ENCODE measurements around the gene APOA5. TPM values are rescaled to one million over a fixed set of nuclear protein-coding genes. Genes with fewer than 3 reads are reported as not detected.

APOA5 gene
- total and polyA plus RNA-seq, 9 of the 15 experiments (the other 6 are each of a cell fraction or from before 2014, with no cell fraction given) = not detected

DNA sequence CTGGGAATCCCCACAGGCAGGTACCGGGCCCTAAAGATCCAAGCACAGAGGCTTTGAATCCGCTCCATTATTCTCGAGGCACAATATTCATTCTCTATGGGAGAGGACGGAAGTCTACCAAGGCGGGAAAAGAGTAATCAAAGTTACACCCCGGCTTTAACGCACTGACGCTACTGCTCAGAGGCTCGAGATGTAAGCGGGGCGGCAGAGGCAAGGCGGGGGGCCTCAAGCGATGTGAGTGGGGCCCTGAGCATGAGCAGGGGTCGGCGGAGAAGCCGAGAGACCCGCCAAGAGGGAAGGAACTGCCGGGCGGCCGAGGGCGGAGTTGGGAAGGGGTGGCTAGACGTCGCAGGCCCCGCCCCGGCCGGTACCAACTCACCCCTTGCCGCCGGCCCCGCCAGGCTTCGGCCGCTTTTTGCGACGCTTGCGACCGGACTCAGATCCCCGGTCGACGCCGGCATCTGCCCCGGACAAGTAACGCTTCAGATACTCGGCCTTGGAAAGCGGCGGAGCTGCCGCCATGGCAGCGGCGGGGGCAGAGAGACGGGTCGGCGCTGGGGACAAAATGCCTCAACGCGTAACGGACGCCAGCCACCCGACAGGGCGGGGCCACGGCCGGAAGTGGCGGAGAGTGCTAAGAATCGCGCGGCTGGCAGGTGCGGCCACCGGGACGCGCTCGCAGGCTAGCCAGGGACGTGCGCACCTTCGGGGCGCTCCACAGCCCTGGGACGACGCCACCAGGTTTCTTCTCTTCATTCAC, 19.1 kb downstream of the APOA5 start, which contains the start of gene BUD13 (continued):
- TF ChIP-seq, protein P1, sequence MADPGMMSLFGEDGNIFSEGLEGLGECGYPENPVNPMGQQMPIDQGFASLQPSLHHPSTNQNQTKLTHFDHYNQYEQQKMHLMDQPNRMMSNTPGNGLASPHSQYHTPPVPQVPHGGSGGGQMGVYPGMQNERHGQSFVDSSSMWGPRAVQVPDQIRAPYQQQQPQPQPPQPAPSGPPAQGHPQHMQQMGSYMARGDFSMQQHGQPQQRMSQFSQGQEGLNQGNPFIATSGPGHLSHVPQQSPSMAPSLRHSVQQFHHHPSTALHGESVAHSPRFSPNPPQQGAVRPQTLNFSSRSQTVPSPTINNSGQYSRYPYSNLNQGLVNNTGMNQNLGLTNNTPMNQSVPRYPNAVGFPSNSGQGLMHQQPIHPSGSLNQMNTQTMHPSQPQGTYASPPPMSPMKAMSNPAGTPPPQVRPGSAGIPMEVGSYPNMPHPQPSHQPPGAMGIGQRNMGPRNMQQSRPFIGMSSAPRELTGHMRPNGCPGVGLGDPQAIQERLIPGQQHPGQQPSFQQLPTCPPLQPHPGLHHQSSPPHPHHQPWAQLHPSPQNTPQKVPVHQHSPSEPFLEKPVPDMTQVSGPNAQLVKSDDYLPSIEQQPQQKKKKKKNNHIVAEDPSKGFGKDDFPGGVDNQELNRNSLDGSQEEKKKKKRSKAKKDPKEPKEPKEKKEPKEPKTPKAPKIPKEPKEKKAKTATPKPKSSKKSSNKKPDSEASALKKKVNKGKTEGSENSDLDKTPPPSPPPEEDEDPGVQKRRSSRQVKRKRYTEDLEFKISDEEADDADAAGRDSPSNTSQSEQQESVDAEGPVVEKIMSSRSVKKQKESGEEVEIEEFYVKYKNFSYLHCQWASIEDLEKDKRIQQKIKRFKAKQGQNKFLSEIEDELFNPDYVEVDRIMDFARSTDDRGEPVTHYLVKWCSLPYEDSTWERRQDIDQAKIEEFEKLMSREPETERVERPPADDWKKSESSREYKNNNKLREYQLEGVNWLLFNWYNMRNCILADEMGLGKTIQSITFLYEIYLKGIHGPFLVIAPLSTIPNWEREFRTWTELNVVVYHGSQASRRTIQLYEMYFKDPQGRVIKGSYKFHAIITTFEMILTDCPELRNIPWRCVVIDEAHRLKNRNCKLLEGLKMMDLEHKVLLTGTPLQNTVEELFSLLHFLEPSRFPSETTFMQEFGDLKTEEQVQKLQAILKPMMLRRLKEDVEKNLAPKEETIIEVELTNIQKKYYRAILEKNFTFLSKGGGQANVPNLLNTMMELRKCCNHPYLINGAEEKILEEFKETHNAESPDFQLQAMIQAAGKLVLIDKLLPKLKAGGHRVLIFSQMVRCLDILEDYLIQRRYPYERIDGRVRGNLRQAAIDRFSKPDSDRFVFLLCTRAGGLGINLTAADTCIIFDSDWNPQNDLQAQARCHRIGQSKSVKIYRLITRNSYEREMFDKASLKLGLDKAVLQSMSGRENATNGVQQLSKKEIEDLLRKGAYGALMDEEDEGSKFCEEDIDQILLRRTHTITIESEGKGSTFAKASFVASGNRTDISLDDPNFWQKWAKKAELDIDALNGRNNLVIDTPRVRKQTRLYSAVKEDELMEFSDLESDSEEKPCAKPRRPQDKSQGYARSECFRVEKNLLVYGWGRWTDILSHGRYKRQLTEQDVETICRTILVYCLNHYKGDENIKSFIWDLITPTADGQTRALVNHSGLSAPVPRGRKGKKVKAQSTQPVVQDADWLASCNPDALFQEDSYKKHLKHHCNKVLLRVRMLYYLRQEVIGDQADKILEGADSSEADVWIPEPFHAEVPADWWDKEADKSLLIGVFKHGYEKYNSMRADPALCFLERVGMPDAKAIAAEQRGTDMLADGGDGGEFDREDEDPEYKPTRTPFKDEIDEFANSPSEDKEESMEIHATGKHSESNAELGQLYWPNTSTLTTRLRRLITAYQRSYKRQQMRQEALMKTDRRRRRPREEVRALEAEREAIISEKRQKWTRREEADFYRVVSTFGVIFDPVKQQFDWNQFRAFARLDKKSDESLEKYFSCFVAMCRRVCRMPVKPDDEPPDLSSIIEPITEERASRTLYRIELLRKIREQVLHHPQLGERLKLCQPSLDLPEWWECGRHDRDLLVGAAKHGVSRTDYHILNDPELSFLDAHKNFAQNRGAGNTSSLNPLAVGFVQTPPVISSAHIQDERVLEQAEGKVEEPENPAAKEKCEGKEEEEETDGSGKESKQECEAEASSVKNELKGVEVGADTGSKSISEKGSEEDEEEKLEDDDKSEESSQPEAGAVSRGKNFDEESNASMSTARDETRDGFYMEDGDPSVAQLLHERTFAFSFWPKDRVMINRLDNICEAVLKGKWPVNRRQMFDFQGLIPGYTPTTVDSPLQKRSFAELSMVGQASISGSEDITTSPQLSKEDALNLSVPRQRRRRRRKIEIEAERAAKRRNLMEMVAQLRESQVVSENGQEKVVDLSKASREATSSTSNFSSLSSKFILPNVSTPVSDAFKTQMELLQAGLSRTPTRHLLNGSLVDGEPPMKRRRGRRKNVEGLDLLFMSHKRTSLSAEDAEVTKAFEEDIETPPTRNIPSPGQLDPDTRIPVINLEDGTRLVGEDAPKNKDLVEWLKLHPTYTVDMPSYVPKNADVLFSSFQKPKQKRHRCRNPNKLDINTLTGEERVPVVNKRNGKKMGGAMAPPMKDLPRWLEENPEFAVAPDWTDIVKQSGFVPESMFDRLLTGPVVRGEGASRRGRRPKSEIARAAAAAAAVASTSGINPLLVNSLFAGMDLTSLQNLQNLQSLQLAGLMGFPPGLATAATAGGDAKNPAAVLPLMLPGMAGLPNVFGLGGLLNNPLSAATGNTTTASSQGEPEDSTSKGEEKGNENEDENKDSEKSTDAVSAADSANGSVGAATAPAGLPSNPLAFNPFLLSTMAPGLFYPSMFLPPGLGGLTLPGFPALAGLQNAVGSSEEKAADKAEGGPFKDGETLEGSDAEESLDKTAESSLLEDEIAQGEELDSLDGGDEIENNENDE (IDR thresholded peaks at IDR 0.05; ENCODE audit: low read depth, low read length) = no peak
- TF ChIP-seq ZNF347 (CRISPR knock-in tag; IDR thresholded peaks at IDR 0.05; ENCODE audit: low read depth) (no peak), ZFX (CRISPR knock-in tag; IDR thresholded peaks at IDR 0.05) (peak; percentile 82), OTX1 (CRISPR knock-in tag; IDR thresholded peaks at IDR 0.05) (no peak), KAT8 (IDR thresholded peaks at IDR 0.05; ENCODE audit: low read depth) (no peak), CCNT2 (IDR thresholded peaks at IDR 0.05; ENCODE audit: borderline replicate concordance, extremely low read depth, insufficient read length, low read depth, low read length) (peak; percentile 89), GTF3C2 (IDR thresholded peaks at IDR 0.05; ENCODE audit: borderline replicate concordance, extremely low read depth, insufficient read length) (no peak), NFIX (CRISPR knock-in tag; IDR thresholded peaks at IDR 0.05; ENCODE audit: low read depth) (no peak), RBBP5 (IDR thresholded peaks at IDR 0.05; ENCODE audit: borderline replicate concordance, insufficient read depth, low read length, poor library complexity, severe bottlenecking) (peak; percentile 99)

Data from K562 (cell line).